Right atrium auricular region (tissue), 2 donors: Measurements from ENCODE around the gene ESRRB. TPM values are rescaled to one million over a fixed set of nuclear protein-coding genes. Genes with fewer than 3 reads are reported as not detected.

ENCODE experiments used
- DNase-seq: peaks from one replicate; pipeline ENCODE4 v3.0.0-alpha.2; 2019; ENCODE audit warnings: low spot score
- H3K27ac ChIP-seq, 2 donors: fragments of 200-600 bp; sonication (generic); 1 replicate in 1 of 2; 2 replicates in 1 of 2; pipeline ENCODE4 v1.5.1; 2016 to 2019
- H3K27me3 ChIP-seq, 2 donors: fragments of 200-600 bp; sonication (generic); one replicate each; pipeline versions ENCODE4 v1.5.1 to v1.6.0; 2017 to 2019
- H3K36me3 ChIP-seq: fragments of 200-600 bp; sonication (generic); one replicate; pipeline ENCODE4 v1.5.1; 2016
- H3K4me1 ChIP-seq, 2 donors: fragments of 200-600 bp; sonication (generic); one replicate each; pipeline versions ENCODE4 v1.5.1 to v1.6.0; 2017 to 2019
- H3K4me3 ChIP-seq, 2 donors: fragments of 200-600 bp; sonication (generic); 1 replicate in 1 of 2; 2 replicates in 1 of 2; pipeline ENCODE4 v1.5.1; 2017 to 2019; ENCODE audit warnings: mild to moderate bottlenecking in 1 of 2, moderate library complexity in 1 of 2
- H3K9me3 ChIP-seq, 2 donors: fragments of 200-600 bp; sonication (generic); one replicate each; pipeline ENCODE4 v1.5.1; 2019
- total RNA-seq, 2 donors: library from RNA; depleted of rRNA; stranded (reverse); fragments of >200 nt; gene quantifications; one replicate each; pipeline ENCODE4 v1.1.0, GENCODE V29; 2016
- TF ChIP-seq, protein P1 (sequence below), 2 donors: fragments of 200-600 bp; sonication (generic); IDR thresholded peaks; one replicate each; pipeline ENCODE4 v1.5.1; 2019; ENCODE audit warnings: antibody characterized with exemption in 2 of 2

Gene ESRRB
- total RNA-seq, 2 donors from 2014 or later = 10.0 to 14.8 TPM

DNA sequence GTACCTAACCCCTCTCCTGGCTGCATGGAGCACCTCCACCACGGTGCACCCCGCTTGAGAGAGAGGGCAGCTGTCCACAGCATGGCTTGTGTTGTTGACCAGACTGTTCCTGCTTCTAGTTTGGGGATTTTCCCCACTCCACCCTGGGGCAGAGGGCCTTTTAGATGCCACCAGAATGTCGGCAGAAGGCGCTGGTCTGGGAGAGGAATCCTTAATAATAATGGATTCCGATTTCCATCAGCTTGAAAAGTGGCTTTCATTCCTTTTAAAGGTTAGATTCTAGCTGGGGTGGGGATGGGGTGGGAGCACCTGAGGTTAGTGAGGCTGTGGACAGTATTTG lies 1.8 kb downstream of the ESRRB start:
- Histone ChIP-seq H3K4me1 (peaks cover 0 to 15% of the 10 kb centered on the region in 2 donors), H3K4me3 (no peak overlapping the region), H3K27ac (no peak overlapping the region), H3K9me3 (no peaks in the 10 kb centered on the region), H3K27me3 (peaks cover 6 to 15% of the 10 kb centered on the region in 2 donors), H3K36me3 (no peaks in the 10 kb centered on the region)
- no peak for DNase-seq
- TF ChIP-seq, protein P1, sequence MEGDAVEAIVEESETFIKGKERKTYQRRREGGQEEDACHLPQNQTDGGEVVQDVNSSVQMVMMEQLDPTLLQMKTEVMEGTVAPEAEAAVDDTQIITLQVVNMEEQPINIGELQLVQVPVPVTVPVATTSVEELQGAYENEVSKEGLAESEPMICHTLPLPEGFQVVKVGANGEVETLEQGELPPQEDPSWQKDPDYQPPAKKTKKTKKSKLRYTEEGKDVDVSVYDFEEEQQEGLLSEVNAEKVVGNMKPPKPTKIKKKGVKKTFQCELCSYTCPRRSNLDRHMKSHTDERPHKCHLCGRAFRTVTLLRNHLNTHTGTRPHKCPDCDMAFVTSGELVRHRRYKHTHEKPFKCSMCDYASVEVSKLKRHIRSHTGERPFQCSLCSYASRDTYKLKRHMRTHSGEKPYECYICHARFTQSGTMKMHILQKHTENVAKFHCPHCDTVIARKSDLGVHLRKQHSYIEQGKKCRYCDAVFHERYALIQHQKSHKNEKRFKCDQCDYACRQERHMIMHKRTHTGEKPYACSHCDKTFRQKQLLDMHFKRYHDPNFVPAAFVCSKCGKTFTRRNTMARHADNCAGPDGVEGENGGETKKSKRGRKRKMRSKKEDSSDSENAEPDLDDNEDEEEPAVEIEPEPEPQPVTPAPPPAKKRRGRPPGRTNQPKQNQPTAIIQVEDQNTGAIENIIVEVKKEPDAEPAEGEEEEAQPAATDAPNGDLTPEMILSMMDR (IDR thresholded peaks at IDR 0.05) = no peak

DNA sequence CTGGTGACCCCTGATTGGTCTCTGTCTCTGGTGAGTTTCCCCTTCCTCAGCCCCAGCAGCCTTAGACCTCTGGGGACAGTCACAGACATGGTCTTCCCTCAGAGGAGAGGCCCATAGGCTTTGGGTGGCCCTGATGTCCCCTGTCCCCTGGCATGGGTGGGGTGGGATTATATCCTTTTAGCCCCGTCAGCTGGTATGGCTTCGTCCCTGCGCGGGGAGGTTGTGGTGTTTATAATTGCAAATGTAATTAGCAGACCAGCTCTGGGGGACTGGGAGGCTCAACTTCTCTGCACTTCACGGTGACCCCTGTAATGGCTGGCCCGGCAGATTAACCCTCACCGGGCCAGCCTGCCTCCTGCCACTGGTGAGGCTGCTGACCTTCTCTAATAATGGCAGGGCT lies 5.1 kb downstream of the ESRRB start:
- no peak overlapping the region for H3K27ac ChIP-seq
- DNase-seq = no peak
- TF ChIP-seq, protein P1 (IDR thresholded peaks at IDR 0.05) = no peak
- peaks cover 0 to 14% of the 10 kb centered on the region in 2 donors for H3K4me1 ChIP-seq
- H3K9me3 ChIP-seq = no peaks in the 10 kb centered on the region
- no peak overlapping the region for H3K4me3 ChIP-seq
- no peaks in the 10 kb centered on the region for H3K36me3 ChIP-seq
- H3K27me3 ChIP-seq = peaks cover 6 to 15% of the 10 kb centered on the region in 2 donors

DNA sequence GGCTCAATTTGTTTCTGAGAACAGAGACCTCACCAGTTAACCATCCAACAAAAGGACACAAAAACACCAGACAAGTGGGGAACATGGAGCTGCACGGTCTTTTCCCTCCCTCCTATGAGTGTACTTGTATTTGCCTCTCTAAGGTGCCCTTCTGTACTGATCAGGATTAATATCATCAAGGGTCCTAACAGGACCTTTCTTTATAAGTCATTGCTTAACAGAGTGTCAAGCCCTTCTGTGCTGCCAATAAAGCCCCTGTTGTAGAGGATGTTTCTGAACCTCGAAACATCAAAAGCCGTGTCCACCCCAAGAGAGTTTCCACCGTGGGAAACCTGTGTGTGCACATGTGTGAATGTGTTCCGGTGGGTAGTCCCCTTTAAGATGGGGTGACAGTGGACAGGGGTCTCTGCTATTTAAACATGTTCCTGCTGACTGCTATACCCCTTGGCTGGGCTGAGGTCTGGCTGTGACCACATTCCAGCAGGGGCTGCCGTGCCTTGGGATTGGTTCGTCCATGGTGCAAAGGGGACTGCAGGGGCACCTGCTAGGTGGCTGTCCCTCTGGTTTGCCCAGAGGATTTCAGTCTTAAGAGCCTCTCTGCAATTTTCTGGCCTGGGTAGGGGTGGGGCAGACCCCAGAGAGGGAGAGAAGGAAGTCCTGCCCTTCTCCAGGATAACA lies 6.0 kb downstream of the ESRRB start:
- Histone ChIP-seq H3K9me3 (no peaks in the 10 kb centered on the region), H3K4me3 (no peak overlapping the region), H3K27ac (no peak overlapping the region), H3K4me1 (peaks cover 0 to 4% of the 10 kb centered on the region in 2 donors), H3K27me3 (peaks cover 4 to 11% of the 10 kb centered on the region in 2 donors), H3K36me3 (no peaks in the 10 kb centered on the region)
- no peak for DNase-seq
- TF ChIP-seq, protein P1 (IDR thresholded peaks at IDR 0.05) = no peak

DNA sequence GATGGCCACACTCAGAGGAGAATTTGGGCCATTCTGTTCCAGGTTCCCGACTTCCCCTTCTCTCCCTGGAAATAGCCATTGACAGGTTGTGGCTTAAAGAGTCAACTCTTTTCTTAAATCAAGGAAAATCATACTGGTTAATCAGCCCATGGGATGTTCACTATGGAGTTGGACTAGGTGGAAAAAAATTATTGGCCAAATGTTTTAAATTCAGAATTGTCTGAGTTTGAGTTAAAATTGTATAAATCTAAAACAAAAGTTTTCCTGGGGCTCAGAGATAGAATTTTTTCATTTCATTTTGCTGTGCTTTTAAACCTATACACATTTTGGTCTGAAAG lies 6.5 kb downstream of the ESRRB start:
- H3K27ac ChIP-seq = no peak overlapping the region
- no peaks in the 10 kb centered on the region for H3K4me1 ChIP-seq
- TF ChIP-seq, protein P1 (IDR thresholded peaks at IDR 0.05) = no peak
- H3K4me3 ChIP-seq = no peak overlapping the region
- no peaks in the 10 kb centered on the region for H3K36me3 ChIP-seq
- H3K27me3 ChIP-seq = peaks cover 0 to 8% of the 10 kb centered on the region in 2 donors
- H3K9me3 ChIP-seq = no peaks in the 10 kb centered on the region
- no peak for DNase-seq

DNA sequence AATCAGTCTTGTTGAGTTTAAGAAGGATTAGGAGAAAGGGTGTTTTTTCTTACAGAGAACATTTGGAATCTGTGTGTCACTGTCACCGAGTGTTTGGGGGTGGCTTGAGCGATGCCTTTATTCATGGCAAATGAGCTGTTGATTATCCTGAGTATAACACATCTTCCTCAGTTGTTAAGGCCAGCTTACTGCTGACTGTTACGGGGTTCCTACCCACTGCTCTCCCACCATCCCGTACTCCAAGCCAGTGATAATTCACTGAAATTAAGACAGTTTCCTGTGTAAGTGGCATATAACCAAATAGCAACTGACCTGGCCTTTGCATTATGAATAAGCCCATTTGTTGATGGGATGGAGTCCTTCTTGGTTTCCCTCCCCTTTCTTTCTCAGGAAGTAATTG lies 9.5 kb downstream of the ESRRB start:
- TF ChIP-seq, protein P1 (IDR thresholded peaks at IDR 0.05) = no peak
- Histone ChIP-seq H3K27ac (no peak overlapping the region), H3K4me1 (no peaks in the 10 kb centered on the region), H3K36me3 (no peaks in the 10 kb centered on the region), H3K27me3 (no peaks in the 10 kb centered on the region), H3K9me3 (no peaks in the 10 kb centered on the region), H3K4me3 (no peak overlapping the region)
- DNase-seq = no peak
